ENCODE results near the gene MYO1C.

DNA sequence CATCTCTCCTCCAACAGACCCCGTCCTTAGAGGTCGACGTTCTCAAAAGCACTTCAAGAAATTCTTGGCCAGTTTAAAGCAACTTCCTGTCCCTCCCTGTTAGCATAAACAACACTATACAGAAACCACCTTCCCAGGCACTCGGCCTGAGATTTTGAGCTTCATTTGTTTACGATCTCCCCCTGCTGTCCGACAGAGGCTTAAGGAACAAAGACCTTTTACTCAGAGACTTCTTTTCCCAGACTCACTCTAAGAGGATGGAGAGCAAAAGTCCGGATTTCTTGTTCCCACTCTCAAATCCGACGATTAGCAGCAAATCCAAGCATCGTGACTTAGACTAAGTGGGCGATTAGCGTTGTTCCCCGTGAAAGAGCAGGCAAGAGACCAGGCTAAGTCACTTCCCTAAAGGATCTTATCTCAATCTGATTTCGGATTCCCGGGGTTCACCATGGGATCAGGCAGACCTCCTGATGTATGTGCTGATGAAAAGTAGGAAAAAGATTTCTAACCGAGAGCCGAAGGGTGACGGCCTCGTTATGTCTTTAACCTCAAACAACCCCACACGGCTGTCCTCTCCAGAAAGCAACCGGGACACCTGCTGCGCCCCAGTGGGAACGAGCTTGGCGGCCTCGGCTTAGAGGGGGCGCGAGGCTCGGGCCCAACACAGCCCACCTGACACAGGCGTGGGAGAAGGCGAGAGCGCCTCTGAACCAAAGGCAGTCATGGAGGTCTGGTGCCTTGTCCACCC, 23.3 kb upstream of the MYO1C start:
- TF ChIP-seq EZH2phosphoT487 (IDR thresholded peaks at IDR 0.05; ENCODE audit: insufficient read depth, low read depth): no peak
- TF ChIP-seq EZH2 (IDR thresholded peaks at IDR 0.05; ENCODE audit: insufficient read depth, poor library complexity, severe bottlenecking): no peak
